IMR-90 (cell line): Measurements from ENCODE around the gene GPR157.

Experiments used
- CEBPB ChIP-seq: IDR thresholded peaks from 2 replicates; pipeline ENCODE4 v1.6.1; 2012; ENCODE audit warnings: low read depth, low read length, improper control_type of control experiment
- FOS ChIP-seq: fragments of 150-350 bp; IDR thresholded peaks from 2 replicates; pipeline ENCODE4 v1.6.1; 2016; ENCODE audit warnings: low read depth, low read length
- MAFK ChIP-seq: IDR thresholded peaks from 2 replicates; pipeline ENCODE4 v1.6.1; 2012; ENCODE audit warnings: low read depth, low read length, improper control_type of control experiment
- MXI1 ChIP-seq: IDR thresholded peaks from 2 replicates; pipeline ENCODE4 v1.6.1; 2012; ENCODE audit warnings: low read depth, mild to moderate bottlenecking, low read length, moderate library complexity, borderline replicate concordance
- POLR2A ChIP-seq: IDR thresholded peaks from 2 replicates; pipeline ENCODE4 v1.6.1; 2012; ENCODE audit warnings: mild to moderate bottlenecking, low read depth, low read length
- RAD21 ChIP-seq: IDR thresholded peaks from 2 replicates; pipeline ENCODE4 v1.6.1; 2012; ENCODE audit warnings: low read length, improper control_type of control experiment
- RFX5 ChIP-seq: IDR thresholded peaks from 2 replicates; pipeline ENCODE4 v1.8.0; 2012; ENCODE audit warnings: low read depth, mild to moderate bottlenecking, low read length, moderate library complexity
- TF ChIP-seq, protein P1 (sequence below): conservative IDR thresholded peaks from 2 replicates; pipeline ENCODE4 v1.5.1; 2012; ENCODE audit warnings: mild to moderate bottlenecking, low read depth, low read length, improper control_type of control experiment

DNA sequence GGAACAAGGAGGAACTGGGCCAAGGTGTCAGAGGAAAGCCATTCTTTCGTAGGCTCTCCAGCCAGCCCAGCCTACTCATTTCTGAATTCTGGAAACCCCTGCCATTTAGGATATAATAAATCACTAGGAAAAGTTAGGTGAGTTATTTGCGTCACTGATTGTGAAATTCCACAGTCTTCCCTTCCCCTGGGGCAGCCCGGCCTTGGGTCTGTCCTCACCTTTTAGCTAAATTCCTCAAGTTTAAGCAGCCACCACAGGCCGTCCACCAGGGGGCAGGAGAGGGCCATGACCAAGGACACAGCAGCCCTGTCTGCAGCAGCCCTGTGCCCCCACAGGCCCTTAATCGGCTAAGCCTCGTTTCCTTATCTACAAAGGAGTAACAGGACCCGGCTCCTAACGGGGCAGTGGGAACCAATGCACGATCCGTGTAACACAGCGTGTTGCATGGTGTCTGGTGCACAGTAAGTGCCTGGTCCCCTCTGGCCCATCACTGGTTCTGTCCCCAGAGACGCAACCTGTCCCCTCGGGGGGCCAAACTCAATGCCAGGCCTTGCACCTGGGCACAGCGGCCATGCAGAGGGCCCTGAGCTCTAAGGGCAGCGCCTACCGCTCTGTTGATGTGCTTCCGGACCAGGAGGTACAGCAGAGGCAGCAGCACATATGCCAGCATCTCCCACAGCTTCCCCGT lies 18.1 kb downstream of the GPR157 start:
- no peak for TF ChIP-seq POLR2A
- TF ChIP-seq, protein P1, sequence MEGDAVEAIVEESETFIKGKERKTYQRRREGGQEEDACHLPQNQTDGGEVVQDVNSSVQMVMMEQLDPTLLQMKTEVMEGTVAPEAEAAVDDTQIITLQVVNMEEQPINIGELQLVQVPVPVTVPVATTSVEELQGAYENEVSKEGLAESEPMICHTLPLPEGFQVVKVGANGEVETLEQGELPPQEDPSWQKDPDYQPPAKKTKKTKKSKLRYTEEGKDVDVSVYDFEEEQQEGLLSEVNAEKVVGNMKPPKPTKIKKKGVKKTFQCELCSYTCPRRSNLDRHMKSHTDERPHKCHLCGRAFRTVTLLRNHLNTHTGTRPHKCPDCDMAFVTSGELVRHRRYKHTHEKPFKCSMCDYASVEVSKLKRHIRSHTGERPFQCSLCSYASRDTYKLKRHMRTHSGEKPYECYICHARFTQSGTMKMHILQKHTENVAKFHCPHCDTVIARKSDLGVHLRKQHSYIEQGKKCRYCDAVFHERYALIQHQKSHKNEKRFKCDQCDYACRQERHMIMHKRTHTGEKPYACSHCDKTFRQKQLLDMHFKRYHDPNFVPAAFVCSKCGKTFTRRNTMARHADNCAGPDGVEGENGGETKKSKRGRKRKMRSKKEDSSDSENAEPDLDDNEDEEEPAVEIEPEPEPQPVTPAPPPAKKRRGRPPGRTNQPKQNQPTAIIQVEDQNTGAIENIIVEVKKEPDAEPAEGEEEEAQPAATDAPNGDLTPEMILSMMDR, result peak; percentile 91
- peak; percentile 89 for TF ChIP-seq RAD21
- peak; percentile 68 for TF ChIP-seq CEBPB
- no peak for TF ChIP-seq MAFK
- TF ChIP-seq MXI1, result no peak
- no peak for TF ChIP-seq FOS
- TF ChIP-seq RFX5, result no peak
